HFFc6 (cell line): ENCODE measurements around the gene CARD8. TPM values are rescaled to one million over a fixed set of nuclear protein-coding genes. Genes with fewer than 3 reads are reported as not detected.
A peak's percentile ranks its signal among the peaks of the same experiment; 100 is the strongest.
"Not testable (repeated sequence)": the region's sequence is repeated elsewhere in the genome, so short reads cannot be mapped to it uniquely, and the experiment has no call there.

Experiments
- DNase-seq: peaks from one replicate; pipeline ENCODE4 v3.0.0-alpha.2; 2018
- H3K27ac Mint-ChIP-seq: 2 replicates; pipeline ENCODE4 v1.8.0; 2020; ENCODE audit warnings: mild to moderate bottlenecking, mixed read lengths
- H3K27me3 Mint-ChIP-seq: 2 replicates; pipeline ENCODE4 v1.8.0; 2021; ENCODE audit warnings: mild to moderate bottlenecking, moderate library complexity, mixed read lengths; ENCODE audit not compliant: insufficient read depth
- H3K36me3 Mint-ChIP-seq: 2 replicates; pipeline ENCODE4 v1.8.0; 2021; ENCODE audit warnings: low read depth, mixed read lengths
- H3K4me1 Mint-ChIP-seq: 2 replicates; pipeline ENCODE4 v1.8.0; 2020; ENCODE audit warnings: low read depth, mixed read lengths
- H3K4me3 Mint-ChIP-seq: 2 replicates; pipeline ENCODE4 v1.8.0; 2020; ENCODE audit warnings: mild to moderate bottlenecking, moderate library complexity, mixed read lengths
- H3K9me3 Mint-ChIP-seq: 2 replicates; pipeline ENCODE4 v1.8.0; 2020; ENCODE audit warnings: mild to moderate bottlenecking, mixed read lengths
- total RNA-seq, 6 experiments: library from RNA; stranded (reverse); fragmentation: NEBNext Ultra II Directional; extraction: Animal tissue kit (Norgen Biotek cat#: 25700); gene quantifications; 2 replicates in 1 of 6; 3 replicates in 5 of 6; pipeline ENCODE4 v1.2.3, GENCODE V29; 2021
- TF ChIP-seq, protein P1 (sequence below): fragments of 200-600 bp; sonication (generic); IDR thresholded peaks from 2 replicates; pipeline ENCODE4 v1.5.0; 2021; ENCODE audit warnings: antibody characterized with exemption, mild to moderate bottlenecking

CARD8 gene
- total RNA-seq, 6 experiments from 2014 or later, result 11.3 to 17.2 (median 14.7) TPM

DNA sequence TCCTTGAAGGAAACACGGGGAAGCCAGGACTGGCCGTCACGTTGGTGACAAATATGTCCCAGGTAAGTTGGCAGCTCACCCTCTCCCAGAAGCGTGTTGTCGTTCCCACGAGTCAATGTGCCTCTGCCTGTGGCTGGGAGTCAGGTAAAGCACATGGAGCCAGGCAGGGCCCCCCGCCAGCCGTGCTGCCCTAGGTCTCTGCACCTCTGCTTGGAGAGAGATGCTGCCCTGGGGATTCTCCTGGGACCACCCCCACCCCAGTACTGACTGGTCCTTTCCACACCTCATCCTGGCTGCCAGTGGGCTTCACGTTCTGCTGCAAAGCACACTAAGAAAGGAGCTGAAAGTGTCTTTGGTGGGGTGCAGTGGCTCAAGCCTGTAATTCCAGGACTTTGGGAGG, 24.0 kb upstream of the CARD8 start:
- DNase-seq, result no peak
- TF ChIP-seq, protein P1, sequence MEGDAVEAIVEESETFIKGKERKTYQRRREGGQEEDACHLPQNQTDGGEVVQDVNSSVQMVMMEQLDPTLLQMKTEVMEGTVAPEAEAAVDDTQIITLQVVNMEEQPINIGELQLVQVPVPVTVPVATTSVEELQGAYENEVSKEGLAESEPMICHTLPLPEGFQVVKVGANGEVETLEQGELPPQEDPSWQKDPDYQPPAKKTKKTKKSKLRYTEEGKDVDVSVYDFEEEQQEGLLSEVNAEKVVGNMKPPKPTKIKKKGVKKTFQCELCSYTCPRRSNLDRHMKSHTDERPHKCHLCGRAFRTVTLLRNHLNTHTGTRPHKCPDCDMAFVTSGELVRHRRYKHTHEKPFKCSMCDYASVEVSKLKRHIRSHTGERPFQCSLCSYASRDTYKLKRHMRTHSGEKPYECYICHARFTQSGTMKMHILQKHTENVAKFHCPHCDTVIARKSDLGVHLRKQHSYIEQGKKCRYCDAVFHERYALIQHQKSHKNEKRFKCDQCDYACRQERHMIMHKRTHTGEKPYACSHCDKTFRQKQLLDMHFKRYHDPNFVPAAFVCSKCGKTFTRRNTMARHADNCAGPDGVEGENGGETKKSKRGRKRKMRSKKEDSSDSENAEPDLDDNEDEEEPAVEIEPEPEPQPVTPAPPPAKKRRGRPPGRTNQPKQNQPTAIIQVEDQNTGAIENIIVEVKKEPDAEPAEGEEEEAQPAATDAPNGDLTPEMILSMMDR, result no peak
- H3K27ac Mint-ChIP-seq, result no peak overlapping the region
- H3K4me3 Mint-ChIP-seq, result no peak overlapping the region
- H3K36me3 Mint-ChIP-seq, result peaks cover 11% of the 10 kb centered on the region
- peaks cover 4% of the 10 kb centered on the region for H3K27me3 Mint-ChIP-seq
- peaks cover 12% of the 10 kb centered on the region for H3K9me3 Mint-ChIP-seq
- peaks cover 15% of the 10 kb centered on the region for H3K4me1 Mint-ChIP-seq

GRCh38 chr19:48274938-48275337, 19.2 kb upstream of the CARD8 start:
- peaks cover 4% of the 10 kb centered on the region for H3K27me3 Mint-ChIP-seq
- TF ChIP-seq, protein P1, result no peak
- DNase-seq, result no peak
- H3K36me3 Mint-ChIP-seq, result peaks cover 1% of the 10 kb centered on the region; the same call in 1 of the 2 replicates
- H3K4me1 Mint-ChIP-seq, result peaks cover 28% of the 10 kb centered on the region
- H3K4me3 Mint-ChIP-seq, result no peak overlapping the region
- peaks cover under 1% of the 10 kb centered on the region; the same call in 1 of the 2 replicates for H3K9me3 Mint-ChIP-seq
- H3K27ac Mint-ChIP-seq, result no peak overlapping the region

DNA sequence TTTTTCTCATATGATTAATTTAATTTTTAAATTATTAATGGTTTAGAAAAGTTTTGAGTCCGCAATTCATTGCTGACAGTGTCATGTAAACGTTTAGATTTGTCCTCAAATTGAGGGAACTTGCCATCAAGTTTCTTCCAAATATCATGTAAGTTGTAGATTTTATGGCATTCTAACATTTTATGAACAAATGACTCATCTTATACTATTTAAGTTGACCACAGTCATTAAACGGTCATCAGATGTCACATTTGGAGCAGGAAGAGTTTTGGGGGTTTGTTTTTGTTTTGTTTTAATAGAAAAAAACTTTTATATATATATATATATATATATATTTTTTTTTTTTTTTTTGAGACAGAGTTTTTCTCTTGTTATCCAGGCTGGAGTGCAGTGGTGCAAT, 18.5 kb upstream of the CARD8 start:
- Mint-ChIP-seq H3K4me3 (no peak overlapping the region), H3K36me3 (peaks cover 7% of the 10 kb centered on the region; the same call in 1 of the 2 replicates), H3K27me3 (peaks cover 4% of the 10 kb centered on the region; the same call in 1 of the 2 replicates), H3K27ac (no peak overlapping the region), H3K4me1 (peaks cover 33% of the 10 kb centered on the region), H3K9me3 (peaks cover 6% of the 10 kb centered on the region; the same call in 1 of the 2 replicates)
- peak; percentile 52 for DNase-seq
- TF ChIP-seq, protein P1, result no peak

GRCh38 chr19:48271531-48272151, 15.9 kb upstream of the CARD8 start:
- H3K27ac Mint-ChIP-seq, result peak overlapping the region; percentile 52; the same call in 1 of the 2 replicates
- TF ChIP-seq, protein P1, result no peak

GRCh38 chr19:48269617-48270026, 13.9 kb upstream of the CARD8 start:
- not testable (repeated sequence) for H3K27ac Mint-ChIP-seq, H3K36me3 Mint-ChIP-seq, H3K27me3 Mint-ChIP-seq, DNase-seq
- Mint-ChIP-seq H3K9me3 (peaks cover 13% of the 10 kb centered on the region), H3K4me3 (peak overlapping the region; percentile 8; the same call in 1 of the 2 replicates), H3K4me1 (peaks cover 35% of the 10 kb centered on the region)

More at GRCh38 chr19:48271531-48272151, 15.9 kb upstream of the CARD8 start:
- DNase-seq, result peak; percentile 22
- H3K4me1 Mint-ChIP-seq, result peaks cover 39% of the 10 kb centered on the region
- H3K4me3 Mint-ChIP-seq, result peak overlapping the region; percentile 91
- H3K36me3 Mint-ChIP-seq, result peaks cover 7% of the 10 kb centered on the region; the same call in 1 of the 2 replicates
- H3K27me3 Mint-ChIP-seq, result peaks cover 1% of the 10 kb centered on the region; the same call in 1 of the 2 replicates
- H3K9me3 Mint-ChIP-seq, result peaks cover 13% of the 10 kb centered on the region

- H3K27ac Mint-ChIP-seq, H3K4me3 Mint-ChIP-seq, DNase-seq, H3K36me3 Mint-ChIP-seq, H3K27me3 Mint-ChIP-seq: not testable (repeated sequence)
- peaks cover 13% of the 10 kb centered on the region for H3K9me3 Mint-ChIP-seq
- peaks cover 19% of the 10 kb centered on the region for H3K4me1 Mint-ChIP-seq
Measured at GRCh38 chr19:48265326-48265725, 9.6 kb upstream of the CARD8 start.
